WTC11 (cell line): Measurements from ENCODE around the gene ZBTB34. TPM values are rescaled to one million over a fixed set of nuclear protein-coding genes. Genes with fewer than 3 reads are reported as not detected.

Experiments
- ATAC-seq: fragments of 200-7000 bp; cut with Tn5 transposase; 2 replicates; pipeline ENCODE4 v1.10.0; 2021; ENCODE audit warnings: mild to moderate bottlenecking, moderate library complexity
- CTCF ChIA-PET: fragments of 300-600 bp; sonication (Branson Sonifier 250); formaldehyde crosslinking; loops from one replicate; lab custom pipeline; 2021; ENCODE audit warnings: antibody characterized with exemption; lab: Charles Lee
- POLR2A ChIA-PET: fragments of 350-600 bp; sonication (Branson Sonifier 250); formaldehyde crosslinking; loops from one replicate; lab custom pipeline; 2021; ENCODE audit warnings: antibody characterized with exemption; lab: Charles Lee
- DNase-seq: peaks from one replicate; pipeline ENCODE4 v3.0.0; 2021; ENCODE audit warnings: low spot score
- H3K27ac Mint-ChIP-seq: 2 replicates; pipeline ENCODE4 v1.8.0; 2021; ENCODE audit warnings: mixed read lengths
- H3K27me3 Mint-ChIP-seq: 2 replicates; pipeline ENCODE4 v1.8.0; 2021; ENCODE audit warnings: low read depth, mild to moderate bottlenecking, moderate library complexity, mixed read lengths
- H3K36me3 Mint-ChIP-seq: 2 replicates; pipeline ENCODE4 v1.8.0; 2021; ENCODE audit warnings: mixed read lengths
- H3K4me1 Mint-ChIP-seq: 2 replicates; pipeline ENCODE4 v1.8.0; 2022; ENCODE audit warnings: mixed read lengths
- H3K4me3 Mint-ChIP-seq: 2 replicates; pipeline ENCODE4 v1.8.0; 2021; ENCODE audit warnings: mild to moderate bottlenecking, moderate library complexity, mixed read lengths
- H3K9me3 Mint-ChIP-seq: 2 replicates; pipeline ENCODE4 v1.8.0; 2021; ENCODE audit warnings: mixed read lengths
- AR ChIP-seq: fragments of 250-450 bp; sonication (Bioruptor Pico); IDR thresholded peaks from 2 replicates; pipeline ENCODE4 v1.9.0; 2021; ENCODE audit warnings: mild to moderate bottlenecking
- CDX4 ChIP-seq: fragments of 250-450 bp; sonication (Bioruptor Pico); IDR thresholded peaks from 2 replicates; pipeline ENCODE4 v1.9.0; 2021; ENCODE audit warnings: moderate library complexity, mild to moderate bottlenecking, inconsistent platforms, borderline replicate concordance
- CREB1 ChIP-seq: sonication (generic); formaldehyde crosslinking; IDR thresholded peaks from 2 replicates; pipeline ENCODE4 v1.8.0; 2023; ENCODE audit warnings: mild to moderate bottlenecking, missing genetic modification reagents
- E2F1 ChIP-seq: sonication (generic); formaldehyde crosslinking; IDR thresholded peaks from 2 replicates; pipeline ENCODE4 v1.8.0; 2022; ENCODE audit warnings: mild to moderate bottlenecking, missing genetic modification reagents
- FOXP4 ChIP-seq: sonication (generic); formaldehyde crosslinking; IDR thresholded peaks from 2 replicates; pipeline ENCODE4 v1.8.0; 2022; ENCODE audit warnings: mild to moderate bottlenecking, missing genetic modification reagents
- GRHL2 ChIP-seq: fragments of 250-450 bp; sonication (Bioruptor Pico); IDR thresholded peaks from 2 replicates; pipeline ENCODE4 v1.8.0; 2022; ENCODE audit warnings: mild to moderate bottlenecking, moderate library complexity; ENCODE audit not compliant: insufficient replicate concordance, severe bottlenecking
- HMGA2 ChIP-seq: fragments of 250-450 bp; sonication (Bioruptor Pico); IDR thresholded peaks from 2 replicates; pipeline ENCODE4 v1.4.0; 2021; ENCODE audit warnings: mild to moderate bottlenecking, moderate library complexity
- MXD4 ChIP-seq: fragments of 250-450 bp; sonication (Bioruptor Pico); IDR thresholded peaks from 2 replicates; pipeline ENCODE4 v1.8.0; 2021; ENCODE audit warnings: mild to moderate bottlenecking, moderate library complexity, borderline replicate concordance
- SMAD4 ChIP-seq: sonication (generic); formaldehyde crosslinking; IDR thresholded peaks from 2 replicates; pipeline ENCODE4 v1.8.0; 2022; ENCODE audit warnings: mild to moderate bottlenecking, missing genetic modification reagents
- SOX15 ChIP-seq: fragments of 250-450 bp; sonication (Bioruptor Pico); IDR thresholded peaks from 2 replicates; pipeline ENCODE4 v1.9.0; 2021; ENCODE audit warnings: mild to moderate bottlenecking
- TP53 ChIP-seq: sonication (generic); formaldehyde crosslinking; IDR thresholded peaks from 2 replicates; pipeline ENCODE4 v1.8.1; 2023; ENCODE audit warnings: mild to moderate bottlenecking, missing genetic modification reagents
- ZNF138 ChIP-seq: sonication (generic); formaldehyde crosslinking; conservative IDR thresholded peaks from 2 replicates; pipeline ENCODE4 v1.8.1; 2022; ENCODE audit warnings: mild to moderate bottlenecking, moderate library complexity, missing genetic modification reagents
- ZNF263 ChIP-seq: sonication (generic); formaldehyde crosslinking; IDR thresholded peaks from 2 replicates; pipeline ENCODE4 v1.8.1; 2022; ENCODE audit warnings: low read depth, mild to moderate bottlenecking, moderate library complexity, missing genetic modification reagents
- ZNF416 ChIP-seq: fragments of 250-450 bp; sonication (Bioruptor Pico); IDR thresholded peaks from 2 replicates; pipeline ENCODE4 v1.9.0; 2021; ENCODE audit warnings: mild to moderate bottlenecking, inconsistent platforms
- total RNA-seq: library from RNA; stranded (reverse); gene quantifications from 3 replicates; pipeline ENCODE4 v1.2.3, GENCODE V29; 2021
- TF ChIP-seq, protein P1 (sequence below): sonication (generic); formaldehyde crosslinking; conservative IDR thresholded peaks from 2 replicates; pipeline ENCODE4 v1.8.1; 2023; ENCODE audit warnings: mild to moderate bottlenecking, low read depth, missing genetic modification reagents, moderate library complexity
- TF ChIP-seq, protein P2 (sequence below): fragments of 250-450 bp; sonication (Bioruptor Pico); IDR thresholded peaks from 2 replicates; pipeline ENCODE4 v1.9.0; 2021; ENCODE audit warnings: mild to moderate bottlenecking, borderline replicate concordance

The ZBTB34 gene
- total RNA-seq, 1 experiment from 2014 or later, result 18.4 TPM

DNA sequence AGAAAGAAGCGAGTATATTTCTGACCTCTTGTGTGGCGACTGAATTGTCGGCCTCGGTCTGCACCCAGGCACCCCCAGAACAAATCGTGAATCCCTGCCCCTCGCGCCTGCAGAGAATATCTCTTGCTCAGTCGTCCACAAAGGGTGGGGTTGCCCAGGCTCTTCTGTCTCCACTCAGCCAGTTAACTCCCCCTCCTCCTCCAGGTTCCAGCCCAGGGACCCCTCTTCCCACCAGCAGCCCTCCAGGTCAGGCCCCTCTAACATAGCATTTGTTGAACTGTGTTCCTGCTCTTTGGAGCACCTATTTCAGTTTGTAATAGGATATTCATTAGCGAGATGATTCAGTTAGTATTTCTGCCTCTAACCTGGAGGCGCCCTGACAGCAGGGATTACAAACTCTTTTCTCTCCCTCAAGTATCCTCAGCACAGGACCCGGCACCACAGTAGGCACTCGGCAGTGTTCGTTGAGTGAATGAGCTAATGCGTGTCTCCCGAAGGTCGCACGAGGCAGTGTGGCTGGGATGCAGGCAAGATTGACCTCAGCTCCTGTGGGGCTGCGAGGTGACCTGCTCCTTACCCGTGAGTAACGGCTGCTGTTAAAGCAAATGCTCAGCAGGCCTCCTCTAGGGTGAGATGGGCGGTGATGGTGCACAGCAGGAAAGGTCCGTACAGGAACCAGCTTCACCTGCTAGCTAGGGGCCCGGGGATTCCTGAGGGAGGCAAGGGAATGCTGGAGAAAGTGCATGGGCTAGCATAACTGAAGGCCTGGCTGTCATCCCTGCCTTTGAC, 25.8 kb downstream of the ZBTB34 start (continued):
- TF ChIP-seq AR (CRISPR knock-in tag), result no peak
- no peak for TF ChIP-seq TP53 (CRISPR knock-in tag)
- TF ChIP-seq GRHL2 (CRISPR knock-in tag), result no peak
- 0 out of 2 replicates have a peak, but pooled peaks have one; percentile 66 for TF ChIP-seq ZNF138 (CRISPR knock-in tag)
- no peak for TF ChIP-seq SMAD4 (CRISPR knock-in tag)
- no peak for TF ChIP-seq HMGA2 (CRISPR knock-in tag)
- TF ChIP-seq, protein P1, sequence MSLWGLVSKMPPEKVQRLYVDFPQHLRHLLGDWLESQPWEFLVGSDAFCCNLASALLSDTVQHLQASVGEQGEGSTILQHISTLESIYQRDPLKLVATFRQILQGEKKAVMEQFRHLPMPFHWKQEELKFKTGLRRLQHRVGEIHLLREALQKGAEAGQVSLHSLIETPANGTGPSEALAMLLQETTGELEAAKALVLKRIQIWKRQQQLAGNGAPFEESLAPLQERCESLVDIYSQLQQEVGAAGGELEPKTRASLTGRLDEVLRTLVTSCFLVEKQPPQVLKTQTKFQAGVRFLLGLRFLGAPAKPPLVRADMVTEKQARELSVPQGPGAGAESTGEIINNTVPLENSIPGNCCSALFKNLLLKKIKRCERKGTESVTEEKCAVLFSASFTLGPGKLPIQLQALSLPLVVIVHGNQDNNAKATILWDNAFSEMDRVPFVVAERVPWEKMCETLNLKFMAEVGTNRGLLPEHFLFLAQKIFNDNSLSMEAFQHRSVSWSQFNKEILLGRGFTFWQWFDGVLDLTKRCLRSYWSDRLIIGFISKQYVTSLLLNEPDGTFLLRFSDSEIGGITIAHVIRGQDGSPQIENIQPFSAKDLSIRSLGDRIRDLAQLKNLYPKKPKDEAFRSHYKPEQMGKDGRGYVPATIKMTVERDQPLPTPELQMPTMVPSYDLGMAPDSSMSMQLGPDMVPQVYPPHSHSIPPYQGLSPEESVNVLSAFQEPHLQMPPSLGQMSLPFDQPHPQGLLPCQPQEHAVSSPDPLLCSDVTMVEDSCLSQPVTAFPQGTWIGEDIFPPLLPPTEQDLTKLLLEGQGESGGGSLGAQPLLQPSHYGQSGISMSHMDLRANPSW (CRISPR knock-in tag), result no peak

DNA sequence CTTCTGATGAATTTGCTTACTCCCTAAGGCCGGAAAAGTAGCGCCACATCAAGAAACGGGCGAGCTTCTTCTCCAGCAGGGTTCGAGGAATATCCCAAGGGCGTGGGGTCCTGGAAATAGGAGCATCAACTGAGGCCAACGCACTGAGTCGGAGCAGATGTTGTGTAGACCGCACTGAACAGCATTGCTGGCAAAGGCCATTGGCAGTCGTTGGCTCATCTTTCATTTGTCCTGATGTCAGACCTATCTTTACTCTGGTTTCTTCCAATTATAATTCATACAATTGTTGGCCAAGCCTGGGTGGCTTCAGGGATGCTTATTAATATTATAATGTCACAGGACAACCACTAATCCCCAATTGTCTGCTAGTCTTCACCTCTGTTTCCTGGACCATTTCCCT, 26.5 kb downstream of the ZBTB34 start:
- Mint-ChIP-seq H3K27ac (no peak overlapping the region), H3K4me3 (no peak overlapping the region), H3K27me3 (no peaks in the 10 kb centered on the region), H3K36me3 (no peaks in the 10 kb centered on the region; the same call in 1 of the 2 replicates), H3K9me3 (no peaks in the 10 kb centered on the region), H3K4me1 (peaks cover 29% of the 10 kb centered on the region)
- DNase-seq (no peak), ATAC-seq (no peak)
- ChIA-PET POLR2A (no interaction called here), CTCF (interaction anchor here (0.7 to 1.3 kb wide), 5 partner anchors 26 to 105 kb away, joined by 3 to 4 read pairs (median 3); partner anchors contain the start of gene ZBTB34)
- TF ChIP-seq ZNF263 (CRISPR knock-in tag), result no peak
- TF ChIP-seq FOXP4 (CRISPR knock-in tag), result no peak
- TF ChIP-seq SOX15 (CRISPR knock-in tag), result no peak
- TF ChIP-seq MXD4, result no peak
- no peak for TF ChIP-seq ZNF416
- no peak for TF ChIP-seq ZNF138 (CRISPR knock-in tag)
- no peak for TF ChIP-seq E2F1 (CRISPR knock-in tag)
- TF ChIP-seq CDX4, result no peak
- TF ChIP-seq CREB1 (CRISPR knock-in tag), result no peak
- TF ChIP-seq, protein P2, sequence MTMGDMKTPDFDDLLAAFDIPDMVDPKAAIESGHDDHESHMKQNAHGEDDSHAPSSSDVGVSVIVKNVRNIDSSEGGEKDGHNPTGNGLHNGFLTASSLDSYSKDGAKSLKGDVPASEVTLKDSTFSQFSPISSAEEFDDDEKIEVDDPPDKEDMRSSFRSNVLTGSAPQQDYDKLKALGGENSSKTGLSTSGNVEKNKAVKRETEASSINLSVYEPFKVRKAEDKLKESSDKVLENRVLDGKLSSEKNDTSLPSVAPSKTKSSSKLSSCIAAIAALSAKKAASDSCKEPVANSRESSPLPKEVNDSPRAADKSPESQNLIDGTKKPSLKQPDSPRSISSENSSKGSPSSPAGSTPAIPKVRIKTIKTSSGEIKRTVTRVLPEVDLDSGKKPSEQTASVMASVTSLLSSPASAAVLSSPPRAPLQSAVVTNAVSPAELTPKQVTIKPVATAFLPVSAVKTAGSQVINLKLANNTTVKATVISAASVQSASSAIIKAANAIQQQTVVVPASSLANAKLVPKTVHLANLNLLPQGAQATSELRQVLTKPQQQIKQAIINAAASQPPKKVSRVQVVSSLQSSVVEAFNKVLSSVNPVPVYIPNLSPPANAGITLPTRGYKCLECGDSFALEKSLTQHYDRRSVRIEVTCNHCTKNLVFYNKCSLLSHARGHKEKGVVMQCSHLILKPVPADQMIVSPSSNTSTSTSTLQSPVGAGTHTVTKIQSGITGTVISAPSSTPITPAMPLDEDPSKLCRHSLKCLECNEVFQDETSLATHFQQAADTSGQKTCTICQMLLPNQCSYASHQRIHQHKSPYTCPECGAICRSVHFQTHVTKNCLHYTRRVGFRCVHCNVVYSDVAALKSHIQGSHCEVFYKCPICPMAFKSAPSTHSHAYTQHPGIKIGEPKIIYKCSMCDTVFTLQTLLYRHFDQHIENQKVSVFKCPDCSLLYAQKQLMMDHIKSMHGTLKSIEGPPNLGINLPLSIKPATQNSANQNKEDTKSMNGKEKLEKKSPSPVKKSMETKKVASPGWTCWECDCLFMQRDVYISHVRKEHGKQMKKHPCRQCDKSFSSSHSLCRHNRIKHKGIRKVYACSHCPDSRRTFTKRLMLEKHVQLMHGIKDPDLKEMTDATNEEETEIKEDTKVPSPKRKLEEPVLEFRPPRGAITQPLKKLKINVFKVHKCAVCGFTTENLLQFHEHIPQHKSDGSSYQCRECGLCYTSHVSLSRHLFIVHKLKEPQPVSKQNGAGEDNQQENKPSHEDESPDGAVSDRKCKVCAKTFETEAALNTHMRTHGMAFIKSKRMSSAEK (CRISPR knock-in tag), result no peak
